HUES48 (cell line): ENCODE measurements around the gene APOD.

Source experiments
- H3K27ac ChIP-seq: one replicate; pipeline ENCODE4 v1.7.0; 2013; ENCODE audit warnings: low read depth, low read length, inconsistent platforms
- H3K27me3 ChIP-seq: 2 replicates; pipeline ENCODE4 v1.6.1; 2013; ENCODE audit warnings: mild to moderate bottlenecking, low read length; ENCODE audit not compliant: control insufficient read depth, insufficient read depth
- H3K36me3 ChIP-seq: 2 replicates; pipeline ENCODE4 v1.6.1; 2013; ENCODE audit warnings: low read length; ENCODE audit not compliant: control insufficient read depth, insufficient read depth
- H3K4me1 ChIP-seq: 2 replicates; pipeline ENCODE4 v1.6.1; 2013; ENCODE audit warnings: mild to moderate bottlenecking, low read length; ENCODE audit not compliant: control insufficient read depth, insufficient read depth
- H3K4me3 ChIP-seq: 2 replicates; pipeline ENCODE4 v1.5.1; 2013; ENCODE audit warnings: mild to moderate bottlenecking, low read depth, low read length
- H3K9ac ChIP-seq: 2 replicates; pipeline ENCODE4 v1.6.1; 2013; ENCODE audit warnings: mild to moderate bottlenecking, low read depth, low read length, moderate library complexity
- H3K9me3 ChIP-seq: 2 replicates; pipeline ENCODE4 v1.6.1; 2013; ENCODE audit warnings: low read length; ENCODE audit not compliant: control insufficient read depth, insufficient read depth

APOD gene

GRCh38 chr3:195550723-195551122 lies 33.0 kb downstream of the APOD start:
- Histone ChIP-seq H3K4me1 (peaks cover 15% of the 10 kb centered on the region), H3K9me3 (no peaks in the 10 kb centered on the region), H3K27ac (no peak overlapping the region), H3K4me3 (no peak overlapping the region), H3K9ac (no peak overlapping the region), H3K27me3 (peaks cover 5% of the 10 kb centered on the region; the same call in 1 of the 2 replicates), H3K36me3 (no peaks in the 10 kb centered on the region)

DNA sequence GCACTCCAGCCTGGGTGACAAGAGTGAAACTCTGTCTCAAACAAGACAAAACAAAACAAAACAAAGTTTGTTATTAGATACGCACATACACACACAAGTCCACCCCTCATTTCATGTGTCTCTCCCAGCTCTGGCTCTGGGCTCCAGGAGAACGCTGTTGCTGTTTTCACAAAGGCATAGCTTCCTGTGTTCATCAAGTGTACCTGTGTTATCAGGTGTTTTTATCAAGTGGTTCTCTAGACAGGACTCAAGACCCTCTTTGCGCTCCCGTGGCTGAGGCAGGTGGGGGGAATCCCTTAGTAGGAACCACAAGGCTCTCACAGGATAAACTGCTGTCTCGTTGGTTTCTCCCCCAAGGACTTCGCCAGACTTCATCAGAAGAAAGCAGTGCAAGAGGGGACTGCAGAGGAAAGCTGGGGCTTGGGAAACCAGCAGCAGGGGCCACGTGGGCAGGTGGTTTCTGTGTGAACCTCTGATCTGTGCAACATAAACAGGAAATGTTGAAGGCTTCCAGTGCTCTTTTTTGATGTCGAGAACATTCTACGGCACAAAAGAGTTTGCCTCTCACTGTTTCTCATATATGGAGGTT lies 33.7 kb downstream of the APOD start:
- Histone ChIP-seq H3K27ac (no peak overlapping the region), H3K9me3 (no peaks in the 10 kb centered on the region), H3K27me3 (peaks cover 7% of the 10 kb centered on the region), H3K36me3 (no peaks in the 10 kb centered on the region), H3K4me3 (no peak overlapping the region), H3K4me1 (peaks cover 15% of the 10 kb centered on the region), H3K9ac (no peak overlapping the region)

DNA sequence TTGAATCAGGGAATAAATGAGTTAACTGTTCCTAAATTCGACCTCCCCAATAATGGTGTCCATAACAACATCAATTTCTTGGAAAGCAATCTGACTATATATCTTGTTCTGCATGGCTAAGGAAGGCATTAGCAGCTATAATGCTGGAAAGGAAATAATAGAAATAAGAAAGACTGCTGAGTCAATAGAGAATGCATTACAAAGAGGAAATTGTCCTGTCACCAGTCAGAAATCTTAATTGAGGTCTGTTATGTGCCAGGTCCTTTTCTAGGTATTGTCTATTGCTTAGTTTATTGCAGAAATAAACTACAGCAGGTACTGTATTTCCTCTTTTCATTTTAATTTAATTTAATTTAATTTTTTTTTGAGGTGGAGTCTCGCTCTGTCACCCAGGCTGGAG lies 34.8 kb downstream of the APOD start:
- Histone ChIP-seq H3K4me3 (0 out of 2 replicates have a peak overlapping the region, but pooled peaks have one; percentile 1), H3K4me1 (peaks cover 18% of the 10 kb centered on the region), H3K36me3 (no peaks in the 10 kb centered on the region), H3K9ac (no peak overlapping the region), H3K27me3 (peaks cover 17% of the 10 kb centered on the region), H3K9me3 (no peaks in the 10 kb centered on the region), H3K27ac (peak overlapping the region; percentile 80)

DNA sequence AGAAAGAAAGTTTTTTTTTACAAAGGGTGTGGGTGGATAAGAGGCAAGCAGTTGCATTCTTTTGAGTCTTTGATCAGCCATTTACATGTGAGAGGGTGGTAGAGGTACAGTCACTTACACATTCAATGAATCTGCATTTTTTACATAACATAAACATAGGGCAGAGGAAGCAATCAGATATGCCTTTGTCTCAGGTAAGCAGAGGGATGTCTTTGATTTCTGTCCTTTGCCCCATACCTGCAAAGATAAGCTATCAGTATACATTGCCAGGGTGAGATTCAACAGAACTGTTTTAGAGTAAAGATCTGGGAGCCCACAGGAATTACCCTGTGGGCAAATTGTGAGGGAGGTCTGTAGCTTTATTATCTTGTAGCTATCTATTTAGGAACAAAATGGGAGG lies 35.2 kb downstream of the APOD start:
- Histone ChIP-seq H3K4me3 (peak overlapping the region; percentile 1; the same call in 1 of the 2 replicates), H3K4me1 (peaks cover 22% of the 10 kb centered on the region), H3K27ac (peak overlapping the region; percentile 80), H3K36me3 (no peaks in the 10 kb centered on the region), H3K27me3 (peaks cover 22% of the 10 kb centered on the region), H3K9me3 (no peaks in the 10 kb centered on the region), H3K9ac (no peak overlapping the region)

GRCh38 chr3:195548006-195548405 lies 35.7 kb downstream of the APOD start:
- Histone ChIP-seq H3K27ac (peak overlapping the region; percentile 80), H3K4me3 (peak overlapping the region; percentile 1; the same call in 1 of the 2 replicates), H3K9me3 (no peaks in the 10 kb centered on the region)

GRCh38 chr3:195546130-195546560 lies 37.6 kb downstream of the APOD start:
- Histone ChIP-seq H3K27ac (no peak overlapping the region), H3K9me3 (no peaks in the 10 kb centered on the region), H3K36me3 (no peaks in the 10 kb centered on the region), H3K27me3 (peaks cover 27% of the 10 kb centered on the region), H3K4me1 (peaks cover 30% of the 10 kb centered on the region), H3K4me3 (no peak overlapping the region), H3K9ac (no peak overlapping the region)

More at GRCh38 chr3:195548006-195548405, 35.7 kb downstream of the APOD start:
- Histone ChIP-seq H3K27me3 (peaks cover 23% of the 10 kb centered on the region), H3K9ac (no peak overlapping the region), H3K36me3 (no peaks in the 10 kb centered on the region), H3K4me1 (peaks cover 22% of the 10 kb centered on the region)

GRCh38 chr3:195544634-195545033 lies 39.1 kb downstream of the APOD start:
- H3K27ac ChIP-seq, result no peak overlapping the region
- no peaks in the 10 kb centered on the region for H3K9me3 ChIP-seq
- H3K36me3 ChIP-seq, result no peaks in the 10 kb centered on the region
- no peak overlapping the region for H3K4me3 ChIP-seq
- H3K4me1 ChIP-seq, result peaks cover 30% of the 10 kb centered on the region
- H3K9ac ChIP-seq, result no peak overlapping the region
- H3K27me3 ChIP-seq, result peaks cover 27% of the 10 kb centered on the region

DNA sequence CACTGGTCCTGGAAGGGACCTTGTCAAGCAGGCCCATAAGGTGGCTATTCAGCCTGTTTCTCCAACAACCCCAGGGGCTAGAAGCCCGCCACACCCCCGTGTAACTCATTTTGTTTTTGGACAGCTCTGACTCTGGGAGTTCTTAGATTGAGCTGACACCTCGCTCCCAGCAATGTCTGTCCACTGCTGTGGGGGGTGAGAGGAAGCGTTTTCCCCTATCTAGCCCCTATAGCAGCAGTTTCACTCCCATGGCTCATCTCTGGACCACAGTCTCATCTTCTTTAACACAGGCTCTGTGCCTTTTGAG lies 39.6 kb downstream of the APOD start:
- Histone ChIP-seq H3K4me3 (peak overlapping the region; percentile 93; the same call in 1 of the 2 replicates), H3K9ac (no peak overlapping the region), H3K9me3 (no peaks in the 10 kb centered on the region), H3K4me1 (peaks cover 30% of the 10 kb centered on the region), H3K36me3 (no peaks in the 10 kb centered on the region), H3K27ac (no peak overlapping the region), H3K27me3 (peaks cover 27% of the 10 kb centered on the region)

GRCh38 chr3:195543500-195544229 lies 40.1 kb downstream of the APOD start:
- peak overlapping the region; percentile 48; the same call in 1 of the 2 replicates for H3K9ac ChIP-seq
- no peak overlapping the region for H3K27ac ChIP-seq
- peaks cover 25% of the 10 kb centered on the region for H3K4me1 ChIP-seq
- H3K36me3 ChIP-seq, result no peaks in the 10 kb centered on the region
- peaks cover 27% of the 10 kb centered on the region for H3K27me3 ChIP-seq
- peak overlapping the region; percentile 93 for H3K4me3 ChIP-seq
- H3K9me3 ChIP-seq, result no peaks in the 10 kb centered on the region

- H3K9ac ChIP-seq, result peak within 1 kb of the TSS; percentile 76
- H3K36me3 ChIP-seq, result no peaks in the 10 kb centered on the region
- peak within 1 kb of the TSS; percentile 93 for H3K4me3 ChIP-seq
- peak within 1 kb of the TSS; percentile 79 for H3K27ac ChIP-seq
- H3K27me3 ChIP-seq, result peaks cover 27% of the 10 kb centered on the region
- H3K4me1 ChIP-seq, result peaks cover 17% of the 10 kb centered on the region
- H3K9me3 ChIP-seq, result no peaks in the 10 kb centered on the region
These were observed 40.8 kb downstream of the APOD start, which contains the start of gene PPP1R2 for GRCh38 chr3:195542698-195543499. PPP1R2 (minus strand) TSS chr3:195543325; CDS start chr3:195543025, 300 bp downstream.
